Bronchial epithelial cell (primary cell): ENCODE measurements around the gene SMIM5. TPM values are rescaled to one million over a fixed set of nuclear protein-coding genes. Genes with fewer than 3 reads are reported as not detected.
A peak's percentile ranks its signal among the peaks of the same experiment; 100 is the strongest.

Experiments
- DNase-seq: peaks from one replicate; pipeline ENCODE4 v3.0.0-alpha.2; 2010; ENCODE audit warnings: low read depth
- FAIRE-seq: peaks from 2 replicates; lab custom pipeline; 2011; peaks lifted over from hg19 to GRCh38; lab: Jason Lieb, UNC
- H3K27me3 ChIP-seq: 2 replicates; pipeline ENCODE4 v1.5.1; 2011; ENCODE audit warnings: low read length; ENCODE audit not compliant: control insufficient read depth, insufficient read depth
- H3K36me3 ChIP-seq: 2 replicates; pipeline ENCODE4 v1.5.1; 2011; ENCODE audit warnings: low read length; ENCODE audit not compliant: control insufficient read depth, insufficient read depth
- H3K4me3 ChIP-seq: 2 replicates; pipeline ENCODE4 v1.5.1; 2011; ENCODE audit warnings: mild to moderate bottlenecking, low read depth, low read length, control low read depth
- total RNA-seq: library from RNA; depleted of rRNA; stranded (reverse); fragments of >200 nt; gene quantifications from 2 replicates; pipeline ENCODE4 v1.2.1, GENCODE V29; 2014
- TF ChIP-seq, protein P1 (sequence below): IDR thresholded peaks from 2 replicates; pipeline ENCODE4 v1.5.1; 2011; ENCODE audit warnings: mild to moderate bottlenecking, moderate library complexity, low read length, control low read depth, inconsistent platforms; ENCODE audit not compliant: insufficient read depth, severe bottlenecking

SMIM5 gene, protein sequence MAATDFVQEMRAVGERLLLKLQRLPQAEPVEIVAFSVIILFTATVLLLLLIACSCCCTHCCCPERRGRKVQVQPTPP
- 3.9 and 7.4 TPM in 2 replicates for total RNA-seq

DNA sequence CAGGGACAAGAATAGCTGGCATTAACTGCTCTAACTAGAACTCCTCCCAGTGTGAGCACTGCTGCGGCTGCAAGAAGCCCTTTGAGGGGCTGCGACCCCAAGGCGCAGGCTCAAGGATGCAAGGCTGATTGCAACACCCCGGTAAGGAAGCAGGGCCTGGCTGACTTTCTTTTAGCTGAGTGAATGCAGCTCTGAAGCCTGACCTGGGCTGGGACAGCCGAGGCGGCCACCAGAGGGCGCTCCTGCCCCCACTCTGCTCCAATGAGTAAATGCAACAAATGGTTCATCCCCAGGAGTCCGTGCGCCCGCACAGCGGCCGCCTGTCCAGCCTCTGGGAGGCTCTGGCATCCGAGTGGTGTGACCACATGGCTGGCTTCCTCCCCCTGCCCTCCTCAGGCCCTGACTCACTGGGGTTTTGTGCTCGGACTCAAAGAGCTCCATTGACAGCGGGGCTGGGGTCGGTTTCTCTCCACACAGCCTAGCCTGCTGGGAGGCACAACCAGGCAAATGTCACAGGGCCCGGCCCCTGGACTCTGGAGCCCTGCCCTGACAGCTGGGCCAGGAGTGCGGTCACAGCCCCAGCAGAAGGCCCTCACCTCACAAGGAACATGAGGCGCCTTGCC lies at the start of gene SMIM5:
SMIM5 (plus strand) TSS at position 572 of the 623 bp plus-strand sequence. CDS start 6,768 bp downstream, outside the sequence.
- TF ChIP-seq, protein P1, sequence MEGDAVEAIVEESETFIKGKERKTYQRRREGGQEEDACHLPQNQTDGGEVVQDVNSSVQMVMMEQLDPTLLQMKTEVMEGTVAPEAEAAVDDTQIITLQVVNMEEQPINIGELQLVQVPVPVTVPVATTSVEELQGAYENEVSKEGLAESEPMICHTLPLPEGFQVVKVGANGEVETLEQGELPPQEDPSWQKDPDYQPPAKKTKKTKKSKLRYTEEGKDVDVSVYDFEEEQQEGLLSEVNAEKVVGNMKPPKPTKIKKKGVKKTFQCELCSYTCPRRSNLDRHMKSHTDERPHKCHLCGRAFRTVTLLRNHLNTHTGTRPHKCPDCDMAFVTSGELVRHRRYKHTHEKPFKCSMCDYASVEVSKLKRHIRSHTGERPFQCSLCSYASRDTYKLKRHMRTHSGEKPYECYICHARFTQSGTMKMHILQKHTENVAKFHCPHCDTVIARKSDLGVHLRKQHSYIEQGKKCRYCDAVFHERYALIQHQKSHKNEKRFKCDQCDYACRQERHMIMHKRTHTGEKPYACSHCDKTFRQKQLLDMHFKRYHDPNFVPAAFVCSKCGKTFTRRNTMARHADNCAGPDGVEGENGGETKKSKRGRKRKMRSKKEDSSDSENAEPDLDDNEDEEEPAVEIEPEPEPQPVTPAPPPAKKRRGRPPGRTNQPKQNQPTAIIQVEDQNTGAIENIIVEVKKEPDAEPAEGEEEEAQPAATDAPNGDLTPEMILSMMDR, result peak; percentile 98
- FAIRE-seq (no peak), DNase-seq (peak; percentile 61)
- no peak within 1 kb of the TSS for H3K4me3 ChIP-seq
- H3K27me3 ChIP-seq, result no peaks in the 10 kb centered on the region
- peaks cover 12% of the 10 kb centered on the region for H3K36me3 ChIP-seq

DNA sequence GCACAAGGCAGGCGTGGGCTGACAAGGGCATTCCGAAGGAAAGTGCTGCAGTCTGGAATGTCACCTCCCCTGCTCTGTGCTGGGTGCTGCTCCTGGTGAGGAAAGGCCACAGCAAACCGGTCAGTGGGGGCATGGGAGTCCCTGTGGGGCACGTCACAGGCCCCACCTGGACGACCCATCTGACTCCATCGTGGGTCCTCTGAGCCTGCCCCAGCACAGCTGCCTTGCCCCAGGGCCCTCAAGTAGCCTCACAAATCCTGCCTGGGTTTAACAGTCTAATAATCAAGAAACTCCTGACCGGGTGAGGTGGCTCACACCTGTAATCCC lies 48.4 kb upstream of the SMIM5 start:
- no peak for DNase-seq
- FAIRE-seq, result no peak
- H3K36me3 ChIP-seq, result no peaks in the 10 kb centered on the region

DNA sequence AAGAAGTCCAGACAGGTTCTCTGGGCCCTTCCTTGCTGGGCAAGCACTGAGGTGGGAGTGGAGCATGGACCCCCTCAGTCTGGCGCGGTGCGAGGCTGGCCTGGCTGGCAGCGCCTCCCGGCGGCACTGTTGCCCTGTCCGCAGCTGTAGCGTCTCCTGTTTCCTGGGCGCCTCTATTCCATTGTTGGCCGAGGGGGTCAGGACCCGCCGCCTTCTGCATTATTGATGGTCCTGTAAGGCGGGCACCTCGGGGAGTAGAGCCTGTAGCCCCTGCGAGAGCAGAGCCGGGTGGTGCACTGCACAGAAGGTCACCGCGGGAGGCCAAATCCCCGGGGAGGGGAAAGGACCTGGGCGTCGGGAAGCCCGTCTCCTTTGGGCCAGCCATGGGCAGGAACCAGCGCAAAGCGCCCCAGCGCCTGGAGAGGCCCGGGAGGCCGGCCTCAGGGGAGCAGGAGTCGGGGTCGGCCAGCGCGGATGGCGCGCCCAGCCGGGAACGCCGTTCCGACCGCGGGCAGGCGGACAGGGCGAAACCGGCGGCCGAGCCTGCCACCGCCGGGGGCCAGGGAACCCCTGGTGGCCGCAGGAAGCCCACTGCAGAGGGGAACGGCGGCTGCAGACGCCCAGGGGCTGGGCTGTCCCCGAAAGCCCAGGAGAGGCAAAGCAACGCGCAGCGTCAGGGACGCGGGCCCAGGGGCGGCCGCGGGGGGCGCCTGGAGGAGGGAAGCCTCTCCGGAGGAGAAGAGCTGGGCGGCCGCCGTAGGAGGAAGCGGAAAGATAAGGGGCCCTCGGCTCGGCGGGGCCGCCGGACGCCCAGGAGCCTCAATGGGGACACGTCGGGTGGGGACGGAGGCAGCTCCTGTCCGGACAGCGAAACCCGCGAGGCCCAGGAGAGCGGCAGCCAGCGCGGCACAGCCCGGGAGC lies 45.3 kb upstream of the SMIM5 start, which contains the start of gene MYO15B:
MYO15B (plus strand) TSS at position 126 of the 921 bp plus-strand sequence; CDS start at position 384, 258 bp downstream.
- TF ChIP-seq, protein P1, result peak; percentile 38
- Histone ChIP-seq H3K4me3 (peak within 1 kb of the TSS; percentile 23), H3K27me3 (peaks cover 14% of the 10 kb centered on the region), H3K36me3 (no peaks in the 10 kb centered on the region)
- FAIRE-seq, result no peak
- DNase-seq, result no peak

More for the DNA sequence above, 48.4 kb upstream of the SMIM5 start:
- Histone ChIP-seq H3K4me3 (no peak overlapping the region), H3K27me3 (peaks cover 14% of the 10 kb centered on the region)
- TF ChIP-seq, protein P1, result no peak

DNA sequence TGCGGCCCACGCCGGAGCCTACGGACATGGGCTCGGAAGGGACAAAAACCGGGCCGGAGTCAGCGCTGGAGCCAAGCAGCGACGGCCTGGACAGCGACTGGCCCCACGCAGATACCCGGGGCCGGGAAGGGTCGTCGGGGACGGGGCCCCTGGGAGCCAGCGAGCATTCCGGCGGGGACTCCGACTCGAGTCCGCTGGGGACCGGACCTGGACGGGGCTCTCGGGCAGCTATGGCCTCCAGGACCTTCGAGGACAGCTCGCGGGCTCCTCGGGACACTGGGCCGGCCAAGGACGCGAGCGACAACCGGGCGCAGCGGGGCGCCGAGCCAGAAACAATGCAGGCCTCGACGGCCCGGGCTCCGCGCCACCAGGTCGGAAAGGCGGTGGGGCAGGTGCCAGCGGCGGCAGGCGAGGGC lies 44.6 kb upstream of the SMIM5 start:
- TF ChIP-seq, protein P1, result no peak
- no peak for FAIRE-seq

DNA sequence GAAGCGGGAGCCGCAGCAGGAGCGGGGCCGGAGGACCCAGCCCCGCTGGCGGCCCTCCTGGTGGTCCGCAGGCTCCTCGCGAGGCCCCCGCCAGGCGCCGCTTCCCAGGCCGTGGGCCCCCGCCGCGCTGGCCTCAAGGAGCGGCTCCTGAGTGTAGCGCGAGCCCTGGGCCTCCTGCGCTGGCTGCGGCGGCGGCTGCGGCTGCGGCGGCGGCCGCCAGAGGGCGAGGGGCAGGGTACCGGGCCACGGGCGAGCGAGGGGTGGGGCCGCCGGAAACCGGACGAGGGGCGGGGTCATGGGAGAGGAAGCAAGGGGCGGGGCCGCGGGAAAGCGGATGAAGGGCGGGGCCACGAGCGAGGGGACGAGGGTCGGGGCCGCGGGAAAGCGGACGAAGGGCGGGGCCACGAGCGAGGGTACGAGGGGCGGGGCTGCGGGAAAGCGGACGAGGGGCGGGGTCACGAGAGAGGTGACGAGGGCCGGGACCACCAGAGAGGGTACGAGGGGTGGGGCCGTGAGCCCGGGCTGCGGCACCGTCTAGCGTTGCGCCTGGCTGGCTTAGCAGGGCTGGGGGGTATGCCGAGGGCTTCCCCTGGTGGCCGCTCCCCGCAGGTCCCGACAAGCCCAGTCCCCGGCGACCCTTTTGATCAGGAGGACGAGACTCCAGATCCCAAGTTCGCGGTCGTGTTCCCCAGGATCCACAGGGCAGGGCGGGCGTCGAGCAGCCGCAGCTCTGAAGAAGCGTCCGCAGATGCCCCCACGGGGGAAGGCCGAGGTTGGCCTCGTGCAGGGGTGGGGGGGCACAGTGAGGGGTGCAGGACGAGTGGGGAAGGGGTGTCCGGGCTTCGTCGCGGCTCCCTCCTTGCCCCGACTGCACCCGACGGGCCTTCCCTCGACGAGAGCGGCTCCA lies 44.0 kb upstream of the SMIM5 start:
- Histone ChIP-seq H3K36me3 (no peaks in the 10 kb centered on the region), H3K4me3 (peak overlapping the region; percentile 59), H3K27me3 (peaks cover 14% of the 10 kb centered on the region)
- peak; percentile 36 for DNase-seq
- no peak for FAIRE-seq
- TF ChIP-seq, protein P1, result peak; percentile 25

More for the DNA sequence above, 44.6 kb upstream of the SMIM5 start:
- H3K4me3 ChIP-seq, result peak overlapping the region; percentile 23
- peaks cover 14% of the 10 kb centered on the region for H3K27me3 ChIP-seq
- H3K36me3 ChIP-seq, result no peaks in the 10 kb centered on the region
- no peak for DNase-seq
